Body of pancreas (tissue), 4 donors: ENCODE results near the gene IGSF3. TPM values are rescaled to one million over a fixed set of nuclear protein-coding genes. Genes with fewer than 3 reads are reported as not detected.

ENCODE experiments used
- ATAC-seq: fragments of 150-250 bp; one replicate; pipeline ENCODE4 v1.9.1; 2016
- DNase-seq, 4 donors: peaks; one replicate each; pipeline ENCODE4 v3.0.0-alpha.2; 2019
- H3K27ac ChIP-seq, 4 donors: fragments of 200-600 bp; sonication (generic); 1 replicate in 3 of 4; 2 replicates in 1 of 4; pipeline versions ENCODE4 v1.5.1 to v1.6.1; 2016 to 2019; ENCODE audit warnings: mild to moderate bottlenecking in 1 of 4, mixed read lengths in 1 of 4, moderate library complexity in 1 of 4
- H3K27me3 ChIP-seq, 2 donors: fragments of 200-600 bp; sonication (generic); one replicate each; pipeline ENCODE4 v1.6.0; 2016; ENCODE audit warnings: mild to moderate bottlenecking in 1 of 2
- H3K36me3 ChIP-seq, 2 donors: fragments of 200-600 bp; sonication (generic); replicated peaks in 1 of 2; 2 replicates each; pipeline ENCODE4 v1.5.1; 2016; ENCODE audit warnings: low read depth in 2 of 2; ENCODE audit not compliant: insufficient read depth in 1 of 2
- H3K4me1 ChIP-seq: fragments of 200-600 bp; sonication (generic); one replicate; pipeline ENCODE4 v1.6.0; 2016
- H3K4me3 ChIP-seq, 2 donors: fragments of 200-600 bp; sonication (generic); 1 replicate in 1 of 2; 2 replicates in 1 of 2; pipeline ENCODE4 v1.5.1; 2016 to 2019
- H3K9me3 ChIP-seq, 3 donors: fragments of 200-600 bp; sonication (generic); 1 replicate in 2 of 3; 2 replicates in 1 of 3; pipeline ENCODE4 v1.5.1; 2016
- CTCF ChIP-seq, 7 experiments: fragments of 450-650 bp in 4 of 7; fragments of 200-600 bp in 3 of 7; sonication (generic) in 3 of 7; IDR thresholded peaks; one replicate each; pipeline ENCODE4 v1.5.1; 2016 to 2019; ENCODE audit warnings: antibody characterized with exemption in 7 of 7
- POLR2A ChIP-seq, 3 donors: fragments of 450-650 bp; IDR thresholded peaks; one replicate each; pipeline ENCODE4 v1.6.1; 2016; ENCODE audit warnings: antibody characterized with exemption in 3 of 3, mild to moderate bottlenecking in 2 of 3
- WGBS, 2 donors: methylation state at CpG; one replicate each; pipeline ENCODE4 v1.1.5; 2017; 5-methylcytosine and 5-hydroxymethylcytosine counted together
- intact Hi-C: fragments of 100-400 bp; cut with DNase I; formaldehyde crosslinking; loops from one replicate; pipeline ENCODE4 v1.15.1; 2023
- total RNA-seq, 2 donors: library from RNA; depleted of rRNA; stranded (reverse); fragments of >200 nt; gene quantifications; one replicate each; pipeline ENCODE4 v1.1.0, GENCODE V29; 2016

IGSF3 gene
- total RNA-seq, 2 donors from 2014 or later, result 4.6 to 5.2 TPM

- Histone ChIP-seq H3K36me3 (no peaks in the 10 kb centered on the region), H3K4me3 (no peak overlapping the region), H3K27me3 (no peaks in the 10 kb centered on the region), H3K27ac (peak overlapping the region; percentile 84 to 94 (median 92)), H3K4me1 (peaks cover 11% of the 10 kb centered on the region), H3K9me3 (no peaks in the 10 kb centered on the region)
- WGBS, 2 donors, result 15 to 21% methylated on average over 24 of the region's 24 CpGs
- no peak for DNase-seq
- no peak for TF ChIP-seq CTCF (IDR thresholded peaks at IDR 0.05)
- no peak for TF ChIP-seq POLR2A (IDR thresholded peaks at IDR 0.05)
- no peak for ATAC-seq
- intact Hi-C loops, result loop anchor here (10.0 kb wide), 1 partner anchor 103 kb away; no protein-coding TSS in a partner anchor
Observed at GRCh38 chr1:116571215-116571919, 96.2 kb downstream of the IGSF3 start.

- intact Hi-C loops, result loop anchor here (10.0 kb wide), 1 partner anchor 104 kb away; no protein-coding TSS in a partner anchor
- TF ChIP-seq POLR2A (IDR thresholded peaks at IDR 0.05) (peak; percentile 52 to 74 (median 68)), CTCF (IDR thresholded peaks at IDR 0.05) (peak; percentile 46 to 78 (median 67))
- 0% methylated on average over 7 to 84 of the region's 90 CpGs for WGBS, 2 donors
- Histone ChIP-seq H3K9me3 (no peaks in the 10 kb centered on the region), H3K4me3 (peak within 1 kb of the TSS; percentile 48 to 50), H3K27me3 (no peaks in the 10 kb centered on the region), H3K27ac (peak within 1 kb of the TSS; percentile 84 to 94 (median 92)), H3K4me1 (peaks cover 11% of the 10 kb centered on the region), H3K36me3 (no peaks in the 10 kb centered on the region)
- peak; percentile 87 for ATAC-seq
- DNase-seq, result peak; percentile 76 to 87 (median 82)
Observed at GRCh38 chr1:116570358-116571214, 96.9 kb downstream of the IGSF3 start, which contains the start of gene CD58. TSS of gene CD58 (minus strand) at chr1:116571026. CDS start at chr1:116570972, 54 bp downstream.

- whole genome bisulfite sequencing, 2 donors, result 28 to 31% methylated on average over 21 to 22 of the region's 22 CpGs
- H3K9me3 ChIP-seq, result no peaks in the 10 kb centered on the region
- peak overlapping the region; percentile 84 to 94 (median 92) for H3K27ac ChIP-seq
- no peak overlapping the region for H3K4me3 ChIP-seq
- ATAC-seq (peak; percentile 4), DNase-seq (peak; percentile 32 to 57 (median 56))
- intact Hi-C loops, result loop anchor here (10.0 kb wide), 1 partner anchor 105 kb away; no protein-coding TSS in a partner anchor
- H3K36me3 ChIP-seq, result no peaks in the 10 kb centered on the region
- no peaks in the 10 kb centered on the region for H3K27me3 ChIP-seq
- no peak for TF ChIP-seq POLR2A (IDR thresholded peaks at IDR 0.05)
- TF ChIP-seq CTCF (IDR thresholded peaks at IDR 0.05), result no peak
- H3K4me1 ChIP-seq, result peaks cover 11% of the 10 kb centered on the region
Observed at GRCh38 chr1:116569776-116570357, 97.7 kb downstream of the IGSF3 start.

- H3K36me3 ChIP-seq, result no peaks in the 10 kb centered on the region
- no peak overlapping the region for H3K27ac ChIP-seq
- H3K4me1 ChIP-seq, result peaks cover 11% of the 10 kb centered on the region
- H3K27me3 ChIP-seq, result no peaks in the 10 kb centered on the region
- DNase-seq, result no peak
- intact Hi-C loops, result no loop called here
- no peaks in the 10 kb centered on the region for H3K9me3 ChIP-seq
- TF ChIP-seq POLR2A (IDR thresholded peaks at IDR 0.05) (no peak), CTCF (IDR thresholded peaks at IDR 0.05) (no peak)
- no peak overlapping the region for H3K4me3 ChIP-seq
- no peak for ATAC-seq
Observed at GRCh38 chr1:116569381-116569670, 98.2 kb downstream of the IGSF3 start.
